ENCODE measurements around the gene PRR20D.
"Not testable (repeated sequence)": the region's sequence is repeated elsewhere in the genome, so short reads cannot be mapped to it uniquely, and the experiment has no call there.

PRR20D gene

GRCh38 chr13:57160332-57160731, at the start of gene PRR20D:
TSS of gene PRR20D (plus strand) at chr13:57160632. CDS start at chr13:57161019, 387 bp downstream.
- not testable (repeated sequence) for DNase-seq

- no peak for DNase-seq
Measured at GRCh38 chr13:57114945-57115344, 45.5 kb upstream of the PRR20D start.

GRCh38 chr13:57123681-57124080, 36.8 kb upstream of the PRR20D start:
- no peak for DNase-seq

GRCh38 chr13:57128909-57129308, 31.5 kb upstream of the PRR20D start:
- no peak for DNase-seq

GRCh38 chr13:57136093-57136492, 24.3 kb upstream of the PRR20D start:
- no peak for DNase-seq

GRCh38 chr13:57137585-57137984, 22.8 kb upstream of the PRR20D start:
- no peak for DNase-seq

- DNase-seq: no peak
Measured at GRCh38 chr13:57138988-57139387, 21.4 kb upstream of the PRR20D start.

GRCh38 chr13:57139781-57140180, 20.7 kb upstream of the PRR20D start:
- DNase-seq: not testable (repeated sequence)

- DNase-seq: not testable (repeated sequence)
Measured at GRCh38 chr13:57140235-57140968, 20.0 kb upstream of the PRR20D start, which contains the start of gene PRR20A. TSS of gene PRR20A (plus strand) at chr13:57140918. CDS start at chr13:57141305, 387 bp downstream.

GRCh38 chr13:57147188-57147587, 13.2 kb upstream of the PRR20D start, which contains the start of gene PRR20B:
TSS of gene PRR20B (plus strand) at chr13:57147488. CDS start at chr13:57147875, 387 bp downstream.
- DNase-seq: not testable (repeated sequence)

GRCh38 chr13:57148106-57148505, 12.3 kb upstream of the PRR20D start:
- not testable (repeated sequence) for DNase-seq

- DNase-seq: not testable (repeated sequence)
Measured at GRCh38 chr13:57153761-57154160, 6.7 kb upstream of the PRR20D start, which contains the start of gene PRR20C. TSS of gene PRR20C (plus strand) at chr13:57154061. CDS start at chr13:57154448, 387 bp downstream.

GRCh38 chr13:57166897-57167296, 6.5 kb downstream of the PRR20D start, which contains the start of gene PRR20E:
TSS of gene PRR20E (plus strand) at chr13:57167197. CDS start at chr13:57167584, 387 bp downstream.
- DNase-seq: not testable (repeated sequence)

- DNase-seq: no peak
Measured at GRCh38 chr13:57191667-57192066, 31.2 kb downstream of the PRR20D start.

- DNase-seq: no peak
Measured at GRCh38 chr13:57212989-57213388, 52.6 kb downstream of the PRR20D start.
